Measurements from ENCODE around the gene NPAP1. TPM values are rescaled to one million over a fixed set of nuclear protein-coding genes. Genes with fewer than 3 reads are reported as not detected.
"Not testable (repeated sequence)": the region's sequence is repeated elsewhere in the genome, so short reads cannot be mapped to it uniquely, and the experiment has no call there.

Gene NPAP1
- under 1 TPM; 0.53 to 0.94 (median 0.72) TPM for polyA plus RNA-seq (ENCODE audit: insufficient read depth in 1 of 5, insufficient read length in 5 of 5, low replicate concordance in 1 of 5)
- long read RNA-seq, donor 1, full-length matches to known transcripts: 1 of 1 reads
- long read RNA-seq, donor 1, partial matches to known transcripts: 0 of 1 reads
- long read RNA-seq, donor 1, other reads (novel, unspliced or antisense): 0 of 1 reads
- long read RNA-seq, donor 2: 0 reads
- long read RNA-seq, donor 3, full-length matches to known transcripts: 1 of 1 reads
- long read RNA-seq, donor 3, partial matches to known transcripts: 0 of 1 reads
- long read RNA-seq, donor 3, other reads (novel, unspliced or antisense): 0 of 1 reads
- long read RNA-seq, donor 4: 0 reads
- long read RNA-seq, donor 5: 0 reads
- long read RNA-seq, donor 6: 0 reads
- long read RNA-seq, donor 7: 0 reads
- long read RNA-seq, donor 8: 0 reads

DNA sequence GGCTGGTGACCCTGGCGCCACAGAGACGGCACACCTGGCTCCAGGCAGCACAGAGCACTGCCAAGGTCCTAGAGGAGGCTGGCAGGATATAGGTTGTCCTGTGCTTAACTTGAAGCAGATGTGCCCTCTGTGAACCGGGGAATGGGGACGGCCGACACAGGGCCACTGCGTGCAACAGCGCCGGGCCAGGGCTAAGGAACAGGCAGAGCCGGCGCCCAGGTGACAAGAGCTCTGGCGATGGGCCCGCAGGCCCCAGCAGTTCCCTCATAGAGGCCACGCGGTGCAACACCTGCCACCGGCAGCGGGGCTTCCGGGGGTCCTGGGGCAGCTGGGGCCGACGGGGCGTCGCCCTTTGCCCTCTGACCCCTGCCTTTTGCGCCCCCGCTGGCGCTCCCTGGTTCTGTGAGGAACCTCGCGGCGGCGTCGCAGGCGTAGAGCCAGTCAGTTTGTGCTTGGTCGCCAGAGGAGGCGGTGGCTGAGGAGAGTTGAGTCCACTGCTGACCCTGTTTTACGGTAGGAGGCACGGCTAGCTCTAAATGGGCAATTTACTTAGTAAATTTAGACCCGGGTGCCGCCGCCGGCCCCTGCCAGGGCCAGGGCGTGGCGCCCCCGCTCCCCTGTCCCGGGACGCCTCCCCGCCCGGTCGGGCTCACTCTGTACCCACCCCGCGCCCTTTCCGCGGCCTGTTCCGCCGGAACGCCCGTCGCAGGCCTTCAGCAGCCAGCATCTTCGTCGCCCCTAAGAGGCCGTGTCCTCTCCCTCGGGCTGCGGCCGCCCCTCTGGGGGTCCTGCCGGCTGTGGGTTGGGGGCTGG lies at the start of gene NPAP1:
NPAP1 (plus strand) TSS at position 444 of the 813 bp plus-strand sequence; CDS start at position 537, 93 bp downstream.
- DNase-seq: no peak

- no peak for DNase-seq
Observed at GRCh38 chr15:24627443-24627842, 48.1 kb upstream of the NPAP1 start.

DNA sequence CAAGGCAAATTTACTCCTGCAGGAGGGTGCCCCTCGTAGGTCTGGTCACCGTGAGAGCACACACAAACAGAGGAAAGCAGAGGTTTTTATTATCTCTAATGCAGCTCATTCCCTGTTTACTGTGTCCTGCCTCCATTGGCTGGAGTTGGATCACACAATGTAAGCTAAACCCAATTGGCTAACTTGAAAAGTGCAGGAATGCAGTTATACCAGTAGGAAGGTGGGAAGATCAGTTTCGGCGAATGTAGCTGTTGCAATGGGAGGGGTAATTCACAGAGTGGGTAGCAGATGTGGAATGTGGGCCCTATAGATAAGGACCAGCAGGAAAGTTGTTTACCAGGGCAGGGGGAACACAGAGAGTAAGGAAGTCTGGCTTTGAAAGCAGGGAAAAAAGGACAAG lies 42.5 kb upstream of the NPAP1 start:
- DNase-seq: no peak

DNA sequence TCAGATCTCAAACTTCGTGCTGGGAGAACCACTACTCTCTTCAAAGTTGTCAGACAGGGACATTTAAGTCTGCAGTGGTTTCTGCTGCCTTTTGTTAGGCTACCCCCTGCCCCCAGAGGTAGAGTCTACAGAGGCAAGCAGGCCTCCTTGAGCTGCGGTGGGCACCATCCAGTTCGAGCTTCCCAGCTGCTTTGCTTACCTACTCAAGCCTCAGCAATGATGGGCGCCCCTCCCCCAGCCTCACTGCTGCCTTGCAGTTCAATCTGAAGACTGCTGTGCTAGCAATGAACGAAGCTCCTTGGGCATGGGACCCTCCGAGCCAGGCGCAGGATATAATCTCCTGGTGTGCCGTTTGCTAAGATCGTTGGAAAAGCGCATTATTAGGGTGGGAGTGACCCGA lies 36.2 kb upstream of the NPAP1 start:
- not testable (repeated sequence) for DNase-seq

DNA sequence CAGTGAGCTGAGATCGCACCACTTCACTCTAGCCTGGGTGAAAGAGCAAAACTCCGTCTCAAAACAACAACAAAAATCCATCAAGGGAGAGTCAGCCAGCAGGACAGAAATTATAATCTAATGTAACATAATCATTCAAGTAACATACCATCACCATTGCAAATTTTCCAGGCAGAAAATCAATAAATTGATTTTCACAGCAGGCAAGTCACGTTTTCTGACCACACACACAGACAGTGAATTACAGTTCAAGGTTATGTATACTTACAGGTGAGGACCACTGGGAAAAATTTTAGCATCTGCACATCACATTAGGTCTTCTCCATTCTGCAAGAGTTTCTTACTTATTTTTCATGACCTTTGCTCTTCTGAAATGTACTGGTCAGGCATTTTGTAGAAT lies 29.9 kb upstream of the NPAP1 start:
- DNase-seq: no peak

DNA sequence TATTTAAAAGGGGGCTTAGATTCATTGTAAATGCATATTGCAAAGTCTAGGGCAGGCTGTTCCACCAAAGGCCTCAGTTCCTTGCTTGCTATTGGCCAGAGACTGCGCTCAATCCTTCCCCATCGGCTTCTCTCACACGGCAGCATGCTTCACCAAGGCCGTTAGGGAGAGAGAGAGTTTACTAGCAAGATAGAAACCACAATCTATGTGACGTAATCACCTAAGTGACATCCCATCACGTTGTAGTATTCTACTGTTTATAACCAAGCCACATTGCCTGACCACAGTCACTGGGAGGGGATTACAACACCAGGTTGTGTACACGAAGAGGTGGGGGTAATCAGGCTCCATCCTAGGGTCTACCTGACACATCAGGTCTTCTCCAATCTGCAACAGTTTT lies 16.0 kb upstream of the NPAP1 start:
- no peak for DNase-seq

GRCh38 chr15:24662991-24663390 lies 12.6 kb upstream of the NPAP1 start:
- no peak for DNase-seq

DNA sequence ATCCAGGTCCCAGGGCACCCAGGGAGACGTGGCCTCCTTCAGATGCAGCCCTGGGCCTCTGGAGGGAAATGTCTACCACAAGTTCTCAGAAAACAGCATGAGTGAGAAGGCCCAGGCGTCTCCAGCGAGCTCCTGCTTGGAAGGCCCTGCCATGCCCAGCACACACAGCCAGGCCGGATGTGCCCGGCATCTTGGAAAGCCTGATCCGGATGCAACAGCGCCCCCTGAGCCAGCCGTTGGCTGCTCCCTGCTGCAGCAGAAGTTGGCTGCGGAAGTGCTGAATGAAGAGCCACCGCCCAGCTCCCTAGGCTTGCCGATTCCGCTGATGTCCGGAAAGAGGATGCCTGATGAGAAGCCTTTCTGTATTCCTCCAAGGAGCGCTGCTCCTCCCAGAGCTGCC lies 856 bp downstream of the NPAP1 start:
- no peak for DNase-seq

DNA sequence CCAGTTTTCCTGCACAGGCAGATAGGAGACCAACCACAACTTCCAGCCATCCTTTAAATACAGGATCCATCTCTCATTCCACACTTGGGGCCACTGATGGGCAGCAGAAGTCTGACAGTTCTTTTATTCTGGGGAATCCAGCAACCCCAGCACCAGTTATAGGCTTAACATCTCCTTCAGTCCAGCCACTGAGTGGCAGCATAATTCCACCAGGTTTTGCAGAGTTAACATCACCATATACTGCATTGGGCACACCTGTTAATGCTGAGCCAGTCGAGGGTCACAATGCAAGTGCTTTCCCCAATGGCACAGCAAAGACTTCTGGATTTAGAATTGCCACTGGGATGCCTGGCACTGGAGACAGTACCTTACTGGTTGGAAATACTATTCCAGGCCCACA lies 2.9 kb downstream of the NPAP1 start:
- no peak for DNase-seq

- no peak for DNase-seq
Observed at GRCh38 chr15:24682002-24682401, 6.4 kb downstream of the NPAP1 start.

GRCh38 chr15:24682905-24683304 lies 7.3 kb downstream of the NPAP1 start:
- not testable (repeated sequence) for DNase-seq

GRCh38 chr15:24683736-24684135 lies 8.2 kb downstream of the NPAP1 start:
- no peak for DNase-seq

GRCh38 chr15:24684313-24684712 lies 8.7 kb downstream of the NPAP1 start:
- DNase-seq: no peak

DNA sequence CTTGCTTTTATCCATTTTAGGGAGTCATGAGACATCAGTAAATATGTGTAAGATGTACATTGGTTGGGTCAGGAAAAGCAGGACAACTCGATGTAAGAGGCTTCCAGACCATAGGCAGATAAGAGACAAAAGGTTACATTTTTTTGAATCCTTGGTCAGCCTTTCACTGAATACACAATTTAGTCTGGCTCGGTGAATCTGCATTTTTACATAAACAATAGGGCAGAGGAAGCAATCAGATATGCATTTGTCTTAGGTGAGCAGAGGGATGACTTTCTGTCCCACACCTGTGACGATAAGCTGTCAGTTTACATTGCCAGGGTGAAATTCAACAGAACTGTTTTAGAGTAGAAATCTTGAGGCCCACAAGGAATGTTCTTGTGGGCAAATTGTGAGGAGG lies 20.6 kb downstream of the NPAP1 start:
- DNase-seq: no peak

DNA sequence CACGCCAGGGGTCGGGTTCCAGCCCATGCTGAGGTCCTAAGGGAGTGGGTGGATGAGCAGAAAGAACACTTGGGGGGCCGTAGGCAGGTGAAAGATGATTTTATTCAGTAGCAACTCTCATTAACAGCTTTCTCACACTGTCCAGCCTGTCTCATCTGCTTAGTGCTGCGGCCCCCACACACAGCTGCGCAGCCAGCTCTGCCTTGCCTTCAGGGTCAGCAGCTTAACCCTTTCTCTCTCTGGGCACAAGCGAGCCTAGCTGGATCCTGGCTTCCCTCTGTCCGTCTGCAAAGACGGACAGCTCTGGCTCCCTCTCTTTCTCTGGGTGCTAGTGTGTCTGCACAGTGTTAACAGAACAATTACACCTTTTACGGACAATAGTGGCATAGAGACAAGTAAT lies 21.3 kb downstream of the NPAP1 start:
- DNase-seq: no peak

GRCh38 chr15:24718289-24719082 lies 42.9 kb downstream of the NPAP1 start:
- DNase-seq: no peak

DNA sequence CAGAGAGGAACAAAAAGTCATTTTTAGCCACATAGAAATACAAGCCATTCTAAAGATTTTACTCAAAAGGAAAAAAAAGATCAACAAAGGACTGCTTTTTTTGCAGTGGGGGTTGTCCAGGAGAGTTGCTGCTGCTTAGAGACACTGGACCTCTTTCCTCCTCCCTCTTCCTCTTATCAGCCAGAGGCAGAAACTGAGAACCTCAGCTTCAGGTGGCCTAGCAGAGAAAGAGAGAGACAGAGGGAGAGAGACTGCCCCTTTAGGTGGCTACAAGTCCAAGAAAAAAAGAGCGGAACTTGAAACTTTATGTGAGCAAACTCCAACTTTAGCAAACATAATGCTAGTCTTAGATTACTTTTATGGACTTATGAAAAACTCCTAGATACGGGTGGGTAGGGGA lies 54.2 kb downstream of the NPAP1 start:
- no peak for DNase-seq
